Nephron progenitor cell (in vitro differentiated cells): Measurements from ENCODE around the gene USP3.

Experiments used
- DNase-seq: peaks from one replicate; pipeline ENCODE4 v3.0.0; 2021
- H3K27ac Mint-ChIP-seq: 2 replicates; pipeline ENCODE4 v1.8.0; 2021; ENCODE audit warnings: mild to moderate bottlenecking, moderate library complexity, mixed read lengths
- H3K27me3 Mint-ChIP-seq: 2 replicates; pipeline ENCODE4 v1.8.0; 2021; ENCODE audit warnings: mild to moderate bottlenecking, low read depth, mixed read lengths; ENCODE audit not compliant: poor library complexity
- H3K36me3 Mint-ChIP-seq: 2 replicates; pipeline ENCODE4 v1.8.0; 2021; ENCODE audit warnings: low read depth, mixed read lengths
- H3K4me1 Mint-ChIP-seq: 2 replicates; pipeline ENCODE4 v1.8.0; 2021; ENCODE audit warnings: mixed read lengths
- H3K4me3 Mint-ChIP-seq: 2 replicates; pipeline ENCODE4 v1.8.0; 2021; ENCODE audit warnings: mild to moderate bottlenecking, moderate library complexity, mixed read lengths
- H3K9me3 Mint-ChIP-seq: 2 replicates; pipeline ENCODE4 v1.8.0; 2021; ENCODE audit warnings: mild to moderate bottlenecking, moderate library complexity, mixed read lengths
- TF ChIP-seq, protein P1 (sequence below): fragments of 200-600 bp; sonication (generic); IDR thresholded peaks from 2 replicates; pipeline ENCODE4 v1.5.0; 2021; ENCODE audit warnings: antibody characterized with exemption

The USP3 gene

GRCh38 chr15:63535689-63536088 is 31.3 kb downstream of the USP3 start:
- Mint-ChIP-seq H3K27ac (peak overlapping the region; percentile 40), H3K4me3 (no peak overlapping the region), H3K9me3 (no peaks in the 10 kb centered on the region), H3K4me1 (peaks cover 31% of the 10 kb centered on the region), H3K36me3 (peaks cover 11% of the 10 kb centered on the region), H3K27me3 (no peaks in the 10 kb centered on the region)
- TF ChIP-seq, protein P1, sequence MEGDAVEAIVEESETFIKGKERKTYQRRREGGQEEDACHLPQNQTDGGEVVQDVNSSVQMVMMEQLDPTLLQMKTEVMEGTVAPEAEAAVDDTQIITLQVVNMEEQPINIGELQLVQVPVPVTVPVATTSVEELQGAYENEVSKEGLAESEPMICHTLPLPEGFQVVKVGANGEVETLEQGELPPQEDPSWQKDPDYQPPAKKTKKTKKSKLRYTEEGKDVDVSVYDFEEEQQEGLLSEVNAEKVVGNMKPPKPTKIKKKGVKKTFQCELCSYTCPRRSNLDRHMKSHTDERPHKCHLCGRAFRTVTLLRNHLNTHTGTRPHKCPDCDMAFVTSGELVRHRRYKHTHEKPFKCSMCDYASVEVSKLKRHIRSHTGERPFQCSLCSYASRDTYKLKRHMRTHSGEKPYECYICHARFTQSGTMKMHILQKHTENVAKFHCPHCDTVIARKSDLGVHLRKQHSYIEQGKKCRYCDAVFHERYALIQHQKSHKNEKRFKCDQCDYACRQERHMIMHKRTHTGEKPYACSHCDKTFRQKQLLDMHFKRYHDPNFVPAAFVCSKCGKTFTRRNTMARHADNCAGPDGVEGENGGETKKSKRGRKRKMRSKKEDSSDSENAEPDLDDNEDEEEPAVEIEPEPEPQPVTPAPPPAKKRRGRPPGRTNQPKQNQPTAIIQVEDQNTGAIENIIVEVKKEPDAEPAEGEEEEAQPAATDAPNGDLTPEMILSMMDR, result no peak
- DNase-seq, result no peak

GRCh38 chr15:63538876-63539275 is 34.5 kb downstream of the USP3 start:
- Mint-ChIP-seq H3K27ac (no peak overlapping the region), H3K4me1 (peaks cover 31% of the 10 kb centered on the region), H3K27me3 (no peaks in the 10 kb centered on the region), H3K4me3 (no peak overlapping the region), H3K36me3 (peaks cover 10% of the 10 kb centered on the region), H3K9me3 (no peaks in the 10 kb centered on the region)
- TF ChIP-seq, protein P1, result no peak
- DNase-seq, result no peak

GRCh38 chr15:63539521-63539920 is 35.1 kb downstream of the USP3 start:
- Mint-ChIP-seq H3K27ac (no peak overlapping the region), H3K27me3 (no peaks in the 10 kb centered on the region), H3K9me3 (no peaks in the 10 kb centered on the region), H3K4me1 (peaks cover 31% of the 10 kb centered on the region), H3K4me3 (no peak overlapping the region), H3K36me3 (peaks cover 15% of the 10 kb centered on the region)
- DNase-seq, result no peak
- TF ChIP-seq, protein P1, result no peak

DNA sequence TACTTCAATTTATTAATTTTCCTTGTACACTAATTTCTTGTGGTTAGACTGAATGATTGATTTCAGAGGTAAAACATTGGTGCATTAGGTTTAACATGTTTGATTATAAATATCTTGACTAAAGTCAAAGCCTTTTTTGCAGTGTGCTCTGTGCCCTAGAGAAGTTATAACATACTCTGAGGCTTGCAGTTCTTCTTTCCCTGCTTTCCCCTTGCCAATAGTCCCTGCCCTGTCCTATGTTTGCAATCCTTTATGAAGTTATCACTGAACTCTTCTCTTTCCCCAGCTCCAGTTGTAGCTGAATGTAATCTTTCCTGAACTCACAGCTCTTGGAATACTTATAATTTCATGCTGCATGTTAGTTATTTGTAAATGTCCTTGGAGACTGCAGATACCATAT is 35.6 kb downstream of the USP3 start:
- H3K27me3 Mint-ChIP-seq, result no peaks in the 10 kb centered on the region
- no peaks in the 10 kb centered on the region for H3K9me3 Mint-ChIP-seq
- peaks cover 30% of the 10 kb centered on the region for H3K4me1 Mint-ChIP-seq
- H3K27ac Mint-ChIP-seq, result peak overlapping the region; percentile 20
- no peak overlapping the region for H3K4me3 Mint-ChIP-seq
- peaks cover 18% of the 10 kb centered on the region for H3K36me3 Mint-ChIP-seq
- TF ChIP-seq, protein P1, result no peak
- no peak for DNase-seq

- H3K36me3 Mint-ChIP-seq, result peaks cover 21% of the 10 kb centered on the region
- H3K4me1 Mint-ChIP-seq, result peaks cover 25% of the 10 kb centered on the region
- no peaks in the 10 kb centered on the region for H3K27me3 Mint-ChIP-seq
- DNase-seq, result no peak
- H3K4me3 Mint-ChIP-seq, result no peak overlapping the region
- peak overlapping the region; percentile 20 for H3K27ac Mint-ChIP-seq
- TF ChIP-seq, protein P1, result no peak
- no peaks in the 10 kb centered on the region for H3K9me3 Mint-ChIP-seq
Measured at GRCh38 chr15:63540449-63540848, 36.1 kb downstream of the USP3 start.

DNA sequence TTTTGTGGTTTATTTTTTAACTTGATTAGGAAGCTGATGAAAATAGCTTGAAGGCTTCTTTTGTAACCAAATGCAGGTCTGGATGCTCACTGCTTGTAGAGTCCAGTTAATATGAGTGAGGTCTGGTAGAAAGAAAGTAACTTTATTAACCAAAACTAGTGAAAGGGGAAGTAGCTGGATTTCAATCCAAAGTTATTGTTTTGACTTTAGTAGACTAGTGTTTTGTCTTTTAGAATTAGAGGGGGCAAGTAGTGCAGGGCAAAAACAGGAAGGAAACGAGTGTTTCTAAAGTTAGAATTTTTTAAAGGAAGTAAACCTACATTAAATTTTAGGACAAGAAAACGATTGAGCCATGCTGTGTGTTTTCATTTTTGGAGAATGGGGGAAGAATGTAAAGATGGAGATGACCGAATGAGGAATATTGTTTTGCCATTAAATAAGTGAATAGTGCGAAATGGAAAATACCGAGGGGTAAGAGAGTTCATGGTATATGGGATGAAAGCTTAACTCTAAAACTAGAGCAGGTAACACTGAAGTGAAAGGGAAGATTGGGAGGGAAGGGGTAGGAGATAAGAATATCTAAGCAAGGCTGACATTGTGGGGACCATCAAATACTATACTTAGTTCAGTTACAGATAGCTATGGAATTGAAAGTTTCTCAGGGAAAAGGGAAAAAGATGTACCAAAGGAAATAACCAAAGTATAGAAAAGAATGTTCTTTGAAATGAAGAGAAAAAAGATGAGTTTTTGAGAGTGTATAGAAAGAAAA is 40.0 kb downstream of the USP3 start:
- no peak for DNase-seq
- TF ChIP-seq, protein P1, result no peak
- Mint-ChIP-seq H3K4me3 (no peak overlapping the region), H3K9me3 (no peaks in the 10 kb centered on the region), H3K27me3 (no peaks in the 10 kb centered on the region), H3K4me1 (peaks cover 6% of the 10 kb centered on the region), H3K36me3 (peaks cover 41% of the 10 kb centered on the region), H3K27ac (peak overlapping the region; percentile 18)
